Cardiac fibroblast (primary cell): ENCODE measurements around the gene UBIAD1.
"Not testable (repeated sequence)": the region's sequence is repeated elsewhere in the genome, so short reads cannot be mapped to it uniquely, and the experiment has no call there.

ENCODE experiments used
- DNase-seq, 2 donors: peaks; one replicate each; pipeline versions ENCODE4 v3.0.0 to v3.0.0-alpha.2; 2010; ENCODE audit warnings: low read depth in 2 of 2
- H3K4me3 ChIP-seq, 2 donors: replicated peaks in 1 of 2; 1 replicate in 1 of 2; 2 replicates in 1 of 2; pipeline ENCODE4 v1.5.1; 2011; ENCODE audit warnings: low read depth in 2 of 2, low read length in 2 of 2, mild to moderate bottlenecking in 2 of 2, moderate library complexity in 1 of 2
- TF ChIP-seq, protein P1 (sequence below): IDR thresholded peaks from one replicate; pipeline ENCODE4 v1.5.1; 2011; ENCODE audit warnings: low read depth, mild to moderate bottlenecking, low read length, inconsistent platforms

Gene UBIAD1

DNA sequence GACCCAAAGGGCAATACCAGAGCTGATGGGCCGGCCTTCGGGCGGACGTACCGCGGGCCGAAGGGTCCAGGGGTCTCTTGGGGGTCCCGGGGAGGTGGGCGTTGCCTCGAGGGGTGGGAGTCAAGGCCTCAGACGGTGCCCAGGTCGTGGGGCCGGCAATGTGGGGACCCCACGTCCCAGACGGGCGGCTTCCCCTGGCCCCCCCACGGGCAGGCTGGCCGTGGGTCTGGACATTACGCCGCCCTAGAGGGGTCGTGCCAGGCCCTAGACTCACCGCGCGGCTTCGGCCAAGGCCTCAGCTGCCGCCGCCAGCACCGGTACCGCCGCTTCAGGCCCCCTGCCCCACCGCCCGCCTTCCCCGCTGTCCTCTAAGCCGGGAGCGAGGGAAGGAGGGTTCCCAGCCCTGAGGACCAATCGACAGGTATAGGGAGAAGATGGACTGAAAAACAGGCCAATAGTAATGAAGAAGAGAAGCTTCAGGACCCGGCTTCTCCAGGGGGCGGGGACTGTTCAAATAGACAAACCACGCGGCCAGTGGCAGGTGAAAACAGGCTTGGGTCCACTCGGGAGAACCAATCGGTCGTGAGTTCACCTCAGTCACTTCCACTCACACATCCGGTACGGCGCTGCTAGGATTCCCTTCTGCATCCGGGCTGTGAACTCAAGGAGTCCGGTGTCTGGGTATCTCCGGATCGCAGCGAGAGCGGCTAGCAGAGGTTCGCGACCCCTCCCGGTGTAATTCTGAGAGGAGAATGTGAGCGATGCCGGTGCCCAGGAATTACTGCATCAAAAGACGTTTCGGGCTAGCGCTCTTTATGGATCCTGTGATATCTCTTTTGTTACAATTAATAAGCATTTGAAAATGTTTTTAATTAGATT is 10.6 kb upstream of the UBIAD1 start, which contains the start of gene MTOR:
Gene MTOR, minus strand, starts transcription at position 381 of the 879 bp plus-strand sequence. CDS start 3,142 bp downstream, outside the sequence.
- peak within 1 kb of the TSS; percentile 98 to 99 for H3K4me3 ChIP-seq
- peak; percentile 100 for DNase-seq
- TF ChIP-seq, protein P1, sequence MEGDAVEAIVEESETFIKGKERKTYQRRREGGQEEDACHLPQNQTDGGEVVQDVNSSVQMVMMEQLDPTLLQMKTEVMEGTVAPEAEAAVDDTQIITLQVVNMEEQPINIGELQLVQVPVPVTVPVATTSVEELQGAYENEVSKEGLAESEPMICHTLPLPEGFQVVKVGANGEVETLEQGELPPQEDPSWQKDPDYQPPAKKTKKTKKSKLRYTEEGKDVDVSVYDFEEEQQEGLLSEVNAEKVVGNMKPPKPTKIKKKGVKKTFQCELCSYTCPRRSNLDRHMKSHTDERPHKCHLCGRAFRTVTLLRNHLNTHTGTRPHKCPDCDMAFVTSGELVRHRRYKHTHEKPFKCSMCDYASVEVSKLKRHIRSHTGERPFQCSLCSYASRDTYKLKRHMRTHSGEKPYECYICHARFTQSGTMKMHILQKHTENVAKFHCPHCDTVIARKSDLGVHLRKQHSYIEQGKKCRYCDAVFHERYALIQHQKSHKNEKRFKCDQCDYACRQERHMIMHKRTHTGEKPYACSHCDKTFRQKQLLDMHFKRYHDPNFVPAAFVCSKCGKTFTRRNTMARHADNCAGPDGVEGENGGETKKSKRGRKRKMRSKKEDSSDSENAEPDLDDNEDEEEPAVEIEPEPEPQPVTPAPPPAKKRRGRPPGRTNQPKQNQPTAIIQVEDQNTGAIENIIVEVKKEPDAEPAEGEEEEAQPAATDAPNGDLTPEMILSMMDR = peak; percentile 21

DNA sequence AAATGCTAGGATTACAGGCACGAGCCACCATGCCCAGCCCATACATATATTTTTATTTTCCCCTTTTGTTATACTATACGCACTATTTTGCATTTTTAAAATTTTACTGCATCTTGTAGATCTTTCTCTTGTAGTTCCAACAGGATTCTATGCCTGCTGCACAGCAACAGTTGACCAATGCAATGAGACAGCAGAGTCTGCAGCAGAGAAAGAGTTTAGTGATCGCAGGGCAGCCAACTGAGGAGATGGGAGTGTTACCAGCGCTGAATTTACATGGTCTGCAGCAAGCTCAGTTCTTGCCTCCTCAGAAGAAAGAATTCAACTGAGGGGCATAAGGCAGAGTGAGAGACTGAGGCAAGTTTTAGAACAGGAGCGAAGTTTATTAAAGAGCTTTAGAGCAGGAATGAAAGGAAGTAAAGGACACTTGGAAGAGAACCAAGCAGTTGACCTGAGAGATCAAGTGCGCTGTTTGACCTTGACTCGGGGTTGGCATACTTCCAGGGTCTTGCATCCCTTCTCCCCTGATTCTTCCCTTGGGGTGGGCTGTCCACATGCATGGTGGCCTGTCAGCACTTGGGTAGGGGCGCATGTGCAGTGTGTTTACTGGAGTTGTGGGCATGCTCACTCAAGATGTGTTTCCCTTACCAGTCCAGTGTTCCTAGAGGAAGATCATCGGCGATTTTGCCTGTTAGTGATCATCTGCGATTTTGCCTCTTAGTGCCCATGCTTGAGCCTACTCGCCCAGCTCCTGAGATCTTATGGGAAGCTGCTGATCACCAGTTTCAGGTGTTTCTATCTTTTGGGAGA is 6.5 kb upstream of the UBIAD1 start:
- no peak overlapping the region for H3K4me3 ChIP-seq
- TF ChIP-seq, protein P1 = no peak
- no peak for DNase-seq

DNA sequence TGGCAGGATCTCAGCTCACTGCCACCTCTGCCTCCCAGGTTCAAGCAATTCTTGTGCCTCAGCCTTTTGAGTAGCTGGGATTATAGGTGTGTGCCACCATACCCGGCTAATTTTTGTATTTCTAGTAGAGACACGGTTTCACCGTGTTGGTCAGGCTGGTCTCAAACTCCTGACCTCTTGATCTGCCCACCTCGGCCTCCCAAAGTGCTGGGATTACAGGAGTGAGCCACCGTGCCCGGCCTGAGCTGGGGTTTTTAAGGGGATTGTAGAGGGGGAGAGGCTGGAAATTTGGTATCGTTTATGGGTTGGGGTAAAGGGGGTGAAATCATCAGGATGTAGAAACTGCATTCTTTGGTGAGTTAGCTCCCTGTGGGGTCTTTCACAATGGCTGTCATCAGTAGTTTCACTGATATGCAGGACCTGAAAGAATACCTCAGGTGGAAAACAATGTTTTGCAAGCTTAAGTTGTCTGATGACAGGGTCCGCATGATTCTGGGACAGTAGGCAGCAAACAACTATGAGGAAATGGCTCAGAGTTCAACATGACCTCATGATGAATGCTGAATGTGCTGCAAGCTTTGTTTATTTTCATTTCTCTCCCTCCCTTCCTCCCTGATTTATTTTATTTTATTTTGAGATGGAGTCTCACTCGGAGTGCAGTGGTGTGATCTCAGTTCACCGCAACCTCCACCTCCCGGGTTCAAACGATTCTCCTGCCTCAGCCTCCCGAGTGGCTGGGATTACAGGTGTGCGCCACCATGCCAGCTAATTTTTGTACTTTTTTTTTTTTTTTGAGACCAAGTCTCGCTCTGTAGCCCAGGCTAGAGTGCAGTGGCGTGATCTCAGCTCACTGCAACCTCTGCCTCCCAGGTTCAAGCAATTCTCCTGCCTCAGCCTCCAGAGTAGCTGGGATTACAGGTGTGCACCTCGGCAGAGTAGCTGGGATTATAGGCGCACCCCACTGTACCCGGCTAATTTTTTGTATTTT is 5.4 kb upstream of the UBIAD1 start:
- peak; percentile 38 to 84 for DNase-seq
- not testable (repeated sequence) for H3K4me3 ChIP-seq

DNA sequence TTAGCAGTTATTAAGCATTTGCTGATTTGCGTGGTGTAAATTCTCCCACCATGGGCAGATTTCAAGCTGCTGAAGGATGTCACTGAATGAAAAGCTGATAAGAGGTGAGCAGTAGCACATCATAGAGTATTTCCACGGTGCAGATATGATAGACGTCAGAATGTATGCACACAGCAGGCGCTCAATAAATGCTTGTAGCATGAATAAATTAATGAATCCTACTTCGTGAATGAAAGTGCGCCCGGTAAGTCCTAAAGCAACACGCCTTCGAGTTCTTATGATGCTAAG is 510 bp upstream of the UBIAD1 start:
- peak overlapping the region; percentile 8 to 24 for H3K4me3 ChIP-seq
- TF ChIP-seq, protein P1 = no peak
- DNase-seq = no peak

DNA sequence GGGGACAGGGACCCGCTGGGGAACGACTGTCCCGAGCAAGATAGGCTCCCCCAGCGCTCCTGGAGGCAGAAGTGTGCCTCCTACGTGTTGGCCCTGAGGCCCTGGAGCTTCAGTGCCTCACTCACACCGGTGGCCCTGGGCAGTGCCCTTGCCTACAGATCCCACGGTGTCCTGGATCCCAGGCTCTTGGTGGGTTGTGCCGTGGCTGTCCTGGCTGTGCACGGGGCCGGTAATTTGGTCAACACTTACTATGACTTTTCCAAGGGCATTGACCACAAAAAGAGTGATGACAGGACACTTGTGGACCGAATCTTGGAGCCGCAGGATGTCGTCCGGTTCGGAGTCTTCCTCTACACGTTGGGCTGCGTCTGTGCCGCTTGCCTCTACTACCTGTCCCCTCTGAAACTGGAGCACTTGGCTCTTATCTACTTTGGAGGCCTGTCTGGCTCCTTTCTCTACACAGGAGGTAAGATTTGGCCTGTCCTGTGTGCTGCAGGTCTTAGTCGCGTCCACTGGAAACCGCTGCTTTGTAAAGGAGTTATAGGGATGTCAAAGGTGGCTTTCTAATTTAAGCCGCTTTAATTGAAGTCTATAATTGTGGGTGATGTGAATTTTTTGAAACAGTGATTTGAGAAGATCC is 717 bp downstream of the UBIAD1 start:
- peak overlapping the region; percentile 86 for H3K4me3 ChIP-seq
- DNase-seq = no peak
- TF ChIP-seq, protein P1 = no peak

DNA sequence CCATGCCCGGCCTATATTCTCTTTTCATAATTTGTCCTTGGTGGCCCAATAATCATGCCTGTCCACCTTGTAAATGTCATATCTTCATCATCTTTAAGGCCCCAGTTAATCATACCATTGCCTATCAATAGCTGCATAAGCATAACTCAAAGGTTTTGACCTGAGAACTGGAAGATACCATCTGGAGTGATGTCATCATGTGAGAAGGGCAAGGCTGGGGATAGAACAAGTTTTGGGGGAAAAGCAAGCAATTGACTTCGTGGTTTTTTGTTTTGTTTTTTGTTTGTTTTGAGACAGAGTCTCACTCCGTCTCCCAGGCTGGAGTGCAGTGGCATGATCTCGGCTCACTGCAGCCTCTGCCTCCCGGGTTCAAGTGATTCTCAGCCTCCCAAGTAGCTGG is 6.2 kb downstream of the UBIAD1 start:
- no peak overlapping the region for H3K4me3 ChIP-seq
- TF ChIP-seq, protein P1 = no peak
- no peak for DNase-seq
